IMR-90 (cell line): Measurements from ENCODE around the gene PDGFA. TPM values are rescaled to one million over a fixed set of nuclear protein-coding genes. Genes with fewer than 3 reads are reported as not detected.
A peak's percentile ranks its signal among the peaks of the same experiment; 100 is the strongest.

Source experiments
- ATAC-seq: fragments of 200-7000 bp; cut with Tn5 transposase; 2 replicates; pipeline ENCODE4 v1.9.1; 2020; ENCODE audit warnings: low read depth, mild to moderate bottlenecking, moderate library complexity
- BruUV-seq: library from RNA; stranded (reverse); fragments of 400-500 nt; replicated peaks from 2 replicates; lab custom pipeline; 2021; lab: Mats Ljungman, UMichigan
- CTCF ChIA-PET: fragments of 300-600 bp; formaldehyde crosslinking; extraction: SDS; loops from one replicate; lab custom pipeline; 2021; ENCODE audit warnings: antibody characterized with exemption; lab: Yijun Ruan, JAX
- POLR2A ChIA-PET: fragments of 300-600 bp; sonication (Branson Sonifier 250); formaldehyde crosslinking; loops from one replicate; lab custom pipeline; 2022; ENCODE audit warnings: antibody characterized with exemption; ENCODE audit not compliant: unreplicated experiment; lab: Charles Lee
- DNase-seq: peaks from one replicate; pipeline ENCODE4 v3.0.0; 2013
- H2AFZ ChIP-seq: replicated peaks from 2 replicates; pipeline ENCODE3; 2013; ENCODE audit warnings: low read length, mild to moderate bottlenecking; ENCODE audit not compliant: poor library complexity
- H2AK5ac ChIP-seq: 2 replicates; pipeline ENCODE4 v1.6.1; 2013; ENCODE audit warnings: low read depth, low read length, inconsistent platforms
- H2AK9ac ChIP-seq: replicated peaks from 2 replicates; pipeline ENCODE3; 2013; ENCODE audit warnings: mild to moderate bottlenecking, low read depth, low read length, moderate library complexity; ENCODE audit not compliant: poor library complexity
- H2BK120ac ChIP-seq: 2 replicates; pipeline ENCODE4 v1.6.1; 2013; ENCODE audit warnings: low read depth, low read length, inconsistent platforms
- H2BK15ac ChIP-seq: 3 replicates; pipeline ENCODE4 v1.6.1; 2013; ENCODE audit warnings: low read depth, low read length, inconsistent platforms
- H2BK20ac ChIP-seq: 2 replicates; pipeline ENCODE4 v1.6.1; 2013; ENCODE audit warnings: low read depth, mild to moderate bottlenecking, inconsistent platforms, low read length, moderate library complexity
- H2BK5ac ChIP-seq: 2 replicates; pipeline ENCODE4 v1.6.1; 2013; ENCODE audit warnings: mild to moderate bottlenecking, low read depth, low read length, inconsistent platforms; ENCODE audit not compliant: poor library complexity, severe bottlenecking
- H3K14ac ChIP-seq: replicated peaks from 2 replicates; pipeline ENCODE4 v1.6.1; 2013; ENCODE audit warnings: low read depth, low read length, inconsistent platforms
- H3K18ac ChIP-seq: 2 replicates; pipeline ENCODE4 v1.6.1; 2013; ENCODE audit warnings: low read depth, low read length, control low read depth
- H3K23ac ChIP-seq: 2 replicates; pipeline ENCODE4 v1.6.1; 2013; ENCODE audit warnings: low read depth, low read length, inconsistent platforms
- H3K27ac ChIP-seq: 2 replicates; pipeline ENCODE4 v1.5.1; 2013; ENCODE audit warnings: mild to moderate bottlenecking, control low read depth, low read length; ENCODE audit not compliant: insufficient read depth
- H3K27me3 ChIP-seq: 2 replicates; pipeline ENCODE4 v1.6.1; 2013; ENCODE audit warnings: low read length; ENCODE audit not compliant: control insufficient read depth, insufficient read depth
- H3K36me3 ChIP-seq: 2 replicates; pipeline ENCODE4 v1.6.1; 2013; ENCODE audit warnings: low read length, mixed read lengths; ENCODE audit not compliant: control insufficient read depth, insufficient read depth
- H3K4ac ChIP-seq: 2 replicates; pipeline ENCODE4 v1.6.1; 2013; ENCODE audit warnings: low read depth, low read length, inconsistent platforms
- H3K4me1 ChIP-seq: 2 replicates; pipeline ENCODE4 v1.6.1; 2013; ENCODE audit warnings: low read length, mixed read lengths; ENCODE audit not compliant: control insufficient read depth, insufficient read depth
- H3K4me2 ChIP-seq: 2 replicates; pipeline ENCODE4 v1.6.1; 2013; ENCODE audit warnings: low read depth, mild to moderate bottlenecking, control low read depth, low read length, moderate library complexity
- H3K4me3 ChIP-seq: 2 replicates; pipeline ENCODE4 v1.5.1; 2013; ENCODE audit warnings: low read depth, mild to moderate bottlenecking, control low read depth, low read length, moderate library complexity; ENCODE audit not compliant: insufficient read depth
- H3K56ac ChIP-seq: 2 replicates; pipeline ENCODE4 v1.6.1; 2013; ENCODE audit warnings: low read length, inconsistent platforms; ENCODE audit not compliant: insufficient read depth; ENCODE audit errors: extremely low read depth
- H3K79me1 ChIP-seq, 2 experiments: 2 replicates each; pipeline ENCODE4 v1.6.1; 2013; ENCODE audit warnings: low read length in 2 of 2, inconsistent platforms in 1 of 2, low read depth in 1 of 2
- H3K9ac ChIP-seq: 2 replicates; pipeline ENCODE4 v1.6.1; 2013; ENCODE audit warnings: low read depth, low read length, control low read depth
- H3K9me1 ChIP-seq: 2 replicates; pipeline ENCODE4 v1.6.1; 2013; ENCODE audit warnings: low read length, inconsistent platforms; ENCODE audit not compliant: insufficient read depth
- H3K9me3 ChIP-seq: 2 replicates; pipeline ENCODE4 v1.6.1; 2013; ENCODE audit warnings: low read length; ENCODE audit not compliant: control insufficient read depth, insufficient read depth
- H4K20me1 ChIP-seq: 2 replicates; pipeline ENCODE4 v1.6.1; 2013; ENCODE audit warnings: low read length, inconsistent platforms; ENCODE audit not compliant: insufficient read depth
- H4K5ac ChIP-seq: 2 replicates; pipeline ENCODE4 v1.6.1; 2013; ENCODE audit warnings: mild to moderate bottlenecking, low read depth, low read length, control low read depth
- H4K8ac ChIP-seq, 2 experiments: 2 replicates each; pipeline ENCODE4 v1.6.1; 2013; ENCODE audit warnings: low read depth in 2 of 2, low read length in 2 of 2, control low read depth in 1 of 2, inconsistent platforms in 1 of 2
- H4K91ac ChIP-seq: 2 replicates; pipeline ENCODE4 v1.6.1; 2013; ENCODE audit warnings: low read depth, low read length, inconsistent platforms; ENCODE audit not compliant: insufficient read depth
- BHLHE40 ChIP-seq: fragments of 150-350 bp; IDR thresholded peaks from 2 replicates; pipeline ENCODE4 v1.6.1; 2016; ENCODE audit warnings: mild to moderate bottlenecking, low read depth, low read length
- CEBPB ChIP-seq: IDR thresholded peaks from 2 replicates; pipeline ENCODE4 v1.6.1; 2012; ENCODE audit warnings: low read depth, low read length, improper control_type of control experiment
- MAFK ChIP-seq: IDR thresholded peaks from 2 replicates; pipeline ENCODE4 v1.6.1; 2012; ENCODE audit warnings: low read depth, low read length, improper control_type of control experiment
- SMC3 ChIP-seq: fragments of 150-350 bp; IDR thresholded peaks from 2 replicates; pipeline ENCODE4 v1.6.1; 2016; ENCODE audit warnings: low read depth, mild to moderate bottlenecking, antibody characterized with exemption, low read length, moderate library complexity
- WGBS, 2 experiments: methylation state at CpG; one replicate each; pipeline versions ENCODE4 v1.1.5 to v1.1.7; 2013; ENCODE audit warnings: missing lambda C conversion rate in 2 of 2; ENCODE audit not compliant: insufficient read length in 1 of 2; ENCODE audit errors: extremely low coverage in 2 of 2; 5-methylcytosine and 5-hydroxymethylcytosine counted together
- dilution Hi-C: fragments of 300-500 bp; cut with HindIII; formaldehyde crosslinking; loops from one replicate; pipeline ENCODE4 v1.14.3; 2018; ENCODE audit warnings: low sequenced_read_pairs; ENCODE audit not compliant: unreplicated experiment
- in situ Hi-C: fragments of 300-500 bp; cut with MboI; formaldehyde crosslinking; loops from 3 replicates; pipeline ENCODE4 v1.14.3; 2019; ENCODE audit warnings: low sequenced_read_pairs, inconsistent platforms, mixed read lengths
- intact Hi-C: fragments of 100-400 bp; cut with micrococcal nuclease; formaldehyde crosslinking; loops from 2 replicates; pipeline ENCODE4 v1.10.0; 2022
- polyA plus RNA-seq, 3 experiments: library from polyadenylated mRNA; depleted of rRNA; stranded (reverse); fragments of >200 nt; gene quantifications; 2 replicates each; pipeline ENCODE4 v1.2.3, GENCODE V29; 2012; ENCODE audit warnings: low replicate concordance in 1 of 3
- total RNA-seq: library from RNA; depleted of rRNA; stranded (reverse); fragments of >200 nt; gene quantifications from 2 replicates; pipeline ENCODE4 v1.2.3, GENCODE V29; 2012
- TF ChIP-seq, protein P1 (sequence below): conservative IDR thresholded peaks from 2 replicates; pipeline ENCODE4 v1.5.1; 2012; ENCODE audit warnings: mild to moderate bottlenecking, low read depth, low read length, improper control_type of control experiment
- TF ChIP-seq, protein P2 (sequence below): fragments of 150-350 bp; IDR thresholded peaks from 2 replicates; pipeline ENCODE4 v1.6.1; 2017; ENCODE audit warnings: mild to moderate bottlenecking, antibody characterized with exemption, low read length, low read depth

PDGFA gene
- total and polyA plus RNA-seq, 2 of the 4 experiments (the other 2 are of a cell fraction) = 3.3 to 3.8 TPM

DNA sequence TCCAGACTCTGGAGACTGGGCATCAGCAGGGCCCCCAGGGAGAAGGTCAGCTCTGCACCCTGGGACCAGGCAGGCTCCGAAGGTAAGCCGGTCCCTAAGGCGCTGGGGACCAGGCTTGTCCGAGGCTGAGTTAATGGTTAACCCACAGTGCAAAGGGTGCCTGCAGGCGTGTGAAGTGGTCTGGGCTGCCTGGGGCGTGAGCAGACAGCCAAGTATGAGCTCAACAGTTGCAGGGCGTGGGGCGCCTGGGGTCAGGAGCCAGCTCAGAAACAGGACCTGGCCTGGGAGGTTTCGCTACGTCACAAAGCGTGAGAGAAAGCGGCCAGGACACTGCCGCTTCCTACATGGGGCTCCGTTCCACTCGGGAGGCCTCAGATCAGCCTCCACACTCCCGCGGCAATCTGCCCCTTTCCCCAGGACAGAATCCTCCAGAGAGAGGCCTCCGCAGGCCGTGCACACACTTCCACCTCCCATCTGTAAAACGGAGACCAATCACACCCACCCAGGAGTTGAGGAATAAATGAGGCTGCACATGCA is 16.0 kb downstream of the PDGFA start:
- H4K8ac ChIP-seq = no peak overlapping the region
- H3K9ac ChIP-seq = no peak overlapping the region
- H3K18ac ChIP-seq = no peak overlapping the region
- no peak for DNase-seq
- H3K79me1 ChIP-seq = no peaks in the 10 kb centered on the region; a peak in 1 of 4 replicates
- H4K20me1 ChIP-seq = no peaks in the 10 kb centered on the region; the same call in 1 of the 2 replicates
- no peak overlapping the region for H2BK5ac ChIP-seq
- no peak overlapping the region for H2AFZ ChIP-seq
- H3K9me1 ChIP-seq = no peaks in the 10 kb centered on the region
- H3K4me2 ChIP-seq = no peak overlapping the region
- no peak overlapping the region for H2BK15ac ChIP-seq
- no peaks in the 10 kb centered on the region; the same call in 1 of the 2 replicates for H3K9me3 ChIP-seq
- BruUV-seq = no TSS peak
- no peak overlapping the region for H2AK5ac ChIP-seq
- peaks cover 6% of the 10 kb centered on the region for H3K36me3 ChIP-seq
- H4K91ac ChIP-seq = no peak overlapping the region
- H3K14ac ChIP-seq = no peak overlapping the region
- H3K56ac ChIP-seq = no peak overlapping the region
- H3K4me1 ChIP-seq = no peaks in the 10 kb centered on the region
- dilution Hi-C loops (no loop called here), in situ Hi-C loops (no loop called here), intact Hi-C loops (no loop called here)
- H3K27me3 ChIP-seq = no peaks in the 10 kb centered on the region
- ChIA-PET POLR2A (no interaction called here), CTCF (no interaction called here)
- H3K23ac ChIP-seq = no peak overlapping the region
- H3K4me3 ChIP-seq = no peak overlapping the region
- H2BK120ac ChIP-seq = no peak overlapping the region
- H3K27ac ChIP-seq = no peak overlapping the region
- no peak for ATAC-seq
- H2BK20ac ChIP-seq = no peak overlapping the region
- 92% methylated on average over 2 of the region's 20 CpGs; no CpG with 5 or more reads in 1 of the 2 experiments for WGBS, 2 experiments
- no peak overlapping the region for H3K4ac ChIP-seq
- TF ChIP-seq MAFK = no peak
- TF ChIP-seq SMC3 = no peak
- TF ChIP-seq CEBPB = no peak
- TF ChIP-seq, protein P1, sequence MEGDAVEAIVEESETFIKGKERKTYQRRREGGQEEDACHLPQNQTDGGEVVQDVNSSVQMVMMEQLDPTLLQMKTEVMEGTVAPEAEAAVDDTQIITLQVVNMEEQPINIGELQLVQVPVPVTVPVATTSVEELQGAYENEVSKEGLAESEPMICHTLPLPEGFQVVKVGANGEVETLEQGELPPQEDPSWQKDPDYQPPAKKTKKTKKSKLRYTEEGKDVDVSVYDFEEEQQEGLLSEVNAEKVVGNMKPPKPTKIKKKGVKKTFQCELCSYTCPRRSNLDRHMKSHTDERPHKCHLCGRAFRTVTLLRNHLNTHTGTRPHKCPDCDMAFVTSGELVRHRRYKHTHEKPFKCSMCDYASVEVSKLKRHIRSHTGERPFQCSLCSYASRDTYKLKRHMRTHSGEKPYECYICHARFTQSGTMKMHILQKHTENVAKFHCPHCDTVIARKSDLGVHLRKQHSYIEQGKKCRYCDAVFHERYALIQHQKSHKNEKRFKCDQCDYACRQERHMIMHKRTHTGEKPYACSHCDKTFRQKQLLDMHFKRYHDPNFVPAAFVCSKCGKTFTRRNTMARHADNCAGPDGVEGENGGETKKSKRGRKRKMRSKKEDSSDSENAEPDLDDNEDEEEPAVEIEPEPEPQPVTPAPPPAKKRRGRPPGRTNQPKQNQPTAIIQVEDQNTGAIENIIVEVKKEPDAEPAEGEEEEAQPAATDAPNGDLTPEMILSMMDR = no peak
- TF ChIP-seq, protein P2, sequence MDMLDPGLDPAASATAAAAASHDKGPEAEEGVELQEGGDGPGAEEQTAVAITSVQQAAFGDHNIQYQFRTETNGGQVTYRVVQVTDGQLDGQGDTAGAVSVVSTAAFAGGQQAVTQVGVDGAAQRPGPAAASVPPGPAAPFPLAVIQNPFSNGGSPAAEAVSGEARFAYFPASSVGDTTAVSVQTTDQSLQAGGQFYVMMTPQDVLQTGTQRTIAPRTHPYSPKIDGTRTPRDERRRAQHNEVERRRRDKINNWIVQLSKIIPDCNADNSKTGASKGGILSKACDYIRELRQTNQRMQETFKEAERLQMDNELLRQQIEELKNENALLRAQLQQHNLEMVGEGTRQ = no peak
- TF ChIP-seq BHLHE40 = no peak
- peak overlapping the region; percentile 39 for H2AK9ac ChIP-seq
- no peak overlapping the region for H4K5ac ChIP-seq
